GM21526 (cell line): ENCODE data around the gene ATP2A2.
"Not testable (repeated sequence)": the region's sequence is repeated elsewhere in the genome, so short reads cannot be mapped to it uniquely, and the experiment has no call there.

Experiments used
- ATAC-seq: cut with Tn5 transposase; IDR thresholded peaks from one replicate; pipeline ENCODE4 v1.9.1; 2021; ENCODE audit warnings: moderate library complexity; ENCODE audit not compliant: unreplicated experiment, low FRiP score

Gene ATP2A2

DNA sequence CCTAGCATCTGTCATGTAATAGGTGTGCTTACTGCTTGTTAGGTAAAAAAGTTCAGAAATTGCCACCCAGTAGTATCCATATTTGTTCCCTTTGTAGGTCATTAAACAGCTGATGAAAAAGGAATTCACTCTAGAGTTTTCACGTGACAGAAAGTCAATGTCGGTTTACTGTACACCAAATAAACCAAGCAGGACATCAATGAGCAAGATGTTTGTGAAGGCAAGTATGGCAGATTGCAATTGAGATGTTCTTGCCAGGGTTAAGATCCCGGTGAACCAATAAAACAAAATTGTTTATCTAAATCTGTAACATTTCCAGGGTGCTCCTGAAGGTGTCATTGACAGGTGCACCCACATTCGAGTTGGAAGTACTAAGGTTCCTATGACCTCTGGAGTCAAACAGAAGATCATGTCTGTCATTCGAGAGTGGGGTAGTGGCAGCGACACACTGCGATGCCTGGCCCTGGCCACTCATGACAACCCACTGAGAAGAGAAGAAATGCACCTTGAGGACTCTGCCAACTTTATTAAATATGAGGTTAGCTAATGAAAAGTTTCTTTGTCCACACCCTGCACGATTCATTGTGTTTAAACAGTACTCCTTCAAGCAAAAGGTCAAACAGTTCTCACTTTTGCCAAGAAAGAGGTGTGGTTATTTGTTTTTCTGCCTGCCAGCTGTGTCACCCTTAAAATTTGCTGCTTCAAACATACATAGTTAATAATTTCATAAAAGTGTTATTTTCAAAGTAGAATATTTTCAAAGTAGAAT is 58.3 kb downstream of the ATP2A2 start:
- no peak for ATAC-seq

DNA sequence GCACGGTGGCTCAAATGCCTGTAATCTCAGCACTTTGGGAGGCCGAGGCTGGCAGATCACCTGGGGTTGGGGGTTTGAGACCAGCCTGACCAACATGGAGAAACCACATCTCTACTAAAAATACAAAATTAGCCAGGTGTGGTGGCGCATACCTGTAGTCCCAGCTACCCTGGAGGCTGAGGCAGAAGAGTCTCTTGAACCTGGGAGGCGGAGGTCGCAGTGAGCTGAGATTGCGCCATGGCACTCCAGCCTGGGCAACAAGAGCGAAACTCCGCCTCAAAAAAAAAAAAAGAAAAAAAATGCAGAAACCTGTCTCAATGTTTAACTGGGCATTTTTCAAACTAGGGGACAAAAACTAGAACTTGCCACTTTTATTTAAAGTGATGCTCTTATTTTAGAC is 59.2 kb downstream of the ATP2A2 start:
- ATAC-seq = not testable (repeated sequence)

DNA sequence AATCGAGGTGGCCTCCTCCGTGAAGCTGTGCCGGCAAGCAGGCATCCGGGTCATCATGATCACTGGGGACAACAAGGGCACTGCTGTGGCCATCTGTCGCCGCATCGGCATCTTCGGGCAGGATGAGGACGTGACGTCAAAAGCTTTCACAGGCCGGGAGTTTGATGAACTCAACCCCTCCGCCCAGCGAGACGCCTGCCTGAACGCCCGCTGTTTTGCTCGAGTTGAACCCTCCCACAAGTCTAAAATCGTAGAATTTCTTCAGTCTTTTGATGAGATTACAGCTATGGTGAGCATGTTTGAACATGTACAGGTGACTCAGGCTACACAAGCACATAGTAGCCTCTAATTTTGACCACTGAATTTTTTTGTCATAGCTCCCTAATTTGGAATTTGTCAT is 59.7 kb downstream of the ATP2A2 start:
- ATAC-seq = no peak

- ATAC-seq = no peak
Measured at GRCh38 chr12:110342157-110342556, 61.1 kb downstream of the ATP2A2 start.

- no peak for ATAC-seq
Measured at GRCh38 chr12:110343114-110343513, 62.1 kb downstream of the ATP2A2 start.

DNA sequence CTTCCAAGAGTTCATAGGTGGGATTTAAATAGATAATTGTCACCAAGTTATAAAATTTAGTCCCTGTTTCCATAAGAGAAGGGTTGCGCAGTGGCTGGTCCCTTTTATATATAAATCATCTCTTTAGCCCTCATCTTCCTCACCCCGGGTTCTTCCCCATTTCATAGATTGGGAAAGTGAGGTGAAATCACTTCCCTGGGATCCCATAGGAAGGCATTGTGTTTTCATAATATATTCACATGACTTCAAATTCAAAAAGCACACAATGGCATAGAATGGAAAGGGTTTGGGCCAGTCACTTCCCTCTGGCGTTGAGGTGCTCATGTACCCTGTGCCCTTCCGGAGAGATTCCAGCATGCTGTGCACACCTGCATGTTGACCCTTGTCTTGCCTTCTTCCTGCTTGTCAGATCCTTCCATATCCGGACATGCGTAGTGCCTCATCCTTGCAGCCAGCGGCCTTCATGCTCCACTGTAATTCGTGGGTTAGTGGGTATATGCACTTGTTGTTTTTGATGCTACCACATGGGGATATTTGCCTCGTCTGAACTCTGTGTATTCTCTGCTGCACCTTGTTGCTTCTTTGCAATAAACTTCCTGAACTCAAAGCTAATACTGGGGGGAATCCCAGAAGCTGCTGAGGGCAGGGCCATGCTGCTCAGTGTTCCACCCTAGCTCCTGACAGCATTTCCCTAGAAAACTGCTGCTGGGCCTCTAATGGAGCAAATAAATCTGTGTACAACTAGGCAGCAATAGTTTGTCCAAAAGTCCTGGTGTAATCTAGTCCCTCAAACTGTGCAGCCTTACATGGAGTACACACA is 62.9 kb downstream of the ATP2A2 start:
- ATAC-seq = no peak

DNA sequence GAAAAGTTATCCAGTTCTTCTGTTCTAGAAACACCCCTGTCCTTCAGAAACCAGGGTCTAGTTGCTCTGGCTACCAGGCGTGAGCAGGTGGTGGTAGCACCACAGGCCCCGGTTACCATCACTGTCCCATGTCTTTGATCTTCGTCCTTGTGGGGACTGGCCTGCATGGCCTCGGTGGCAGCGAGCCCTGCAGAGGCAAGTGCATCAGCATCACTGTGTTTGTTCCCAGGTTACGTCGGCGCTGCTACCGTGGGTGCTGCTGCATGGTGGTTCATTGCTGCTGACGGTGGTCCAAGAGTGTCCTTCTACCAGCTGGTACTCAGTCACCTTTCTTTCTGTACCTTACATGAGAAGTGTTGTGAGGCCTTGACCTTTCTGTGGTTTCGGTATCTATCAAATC is 63.6 kb downstream of the ATP2A2 start:
- ATAC-seq = no peak

DNA sequence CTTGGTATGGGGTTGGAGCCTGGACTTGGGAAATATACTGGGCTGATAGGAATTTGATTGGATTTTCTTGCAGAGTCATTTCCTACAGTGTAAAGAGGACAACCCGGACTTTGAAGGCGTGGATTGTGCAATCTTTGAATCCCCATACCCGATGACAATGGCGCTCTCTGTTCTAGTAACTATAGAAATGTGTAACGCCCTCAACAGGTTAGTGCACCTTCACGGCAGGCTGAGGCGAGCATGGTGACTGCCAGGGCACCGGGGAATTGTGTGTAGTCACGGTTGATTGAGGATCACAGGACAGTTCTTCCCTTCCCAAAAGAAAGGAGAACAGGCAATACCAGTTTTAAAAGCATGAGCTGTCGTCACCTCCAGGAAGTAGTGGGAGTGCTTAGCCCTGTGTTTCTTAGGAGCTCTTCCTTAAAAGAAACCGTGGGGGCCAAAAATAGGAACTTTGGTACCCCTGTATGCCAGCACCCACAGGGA is 64.2 kb downstream of the ATP2A2 start:
- no peak for ATAC-seq

GRCh38 chr12:110345963-110346362 is 64.9 kb downstream of the ATP2A2 start:
- no peak for ATAC-seq

GRCh38 chr12:110347767-110348166 is 66.7 kb downstream of the ATP2A2 start:
- ATAC-seq = no peak

- ATAC-seq = no peak
Measured at GRCh38 chr12:110348431-110349059, 67.5 kb downstream of the ATP2A2 start.

GRCh38 chr12:110349096-110349495 is 68.0 kb downstream of the ATP2A2 start:
- ATAC-seq = no peak

DNA sequence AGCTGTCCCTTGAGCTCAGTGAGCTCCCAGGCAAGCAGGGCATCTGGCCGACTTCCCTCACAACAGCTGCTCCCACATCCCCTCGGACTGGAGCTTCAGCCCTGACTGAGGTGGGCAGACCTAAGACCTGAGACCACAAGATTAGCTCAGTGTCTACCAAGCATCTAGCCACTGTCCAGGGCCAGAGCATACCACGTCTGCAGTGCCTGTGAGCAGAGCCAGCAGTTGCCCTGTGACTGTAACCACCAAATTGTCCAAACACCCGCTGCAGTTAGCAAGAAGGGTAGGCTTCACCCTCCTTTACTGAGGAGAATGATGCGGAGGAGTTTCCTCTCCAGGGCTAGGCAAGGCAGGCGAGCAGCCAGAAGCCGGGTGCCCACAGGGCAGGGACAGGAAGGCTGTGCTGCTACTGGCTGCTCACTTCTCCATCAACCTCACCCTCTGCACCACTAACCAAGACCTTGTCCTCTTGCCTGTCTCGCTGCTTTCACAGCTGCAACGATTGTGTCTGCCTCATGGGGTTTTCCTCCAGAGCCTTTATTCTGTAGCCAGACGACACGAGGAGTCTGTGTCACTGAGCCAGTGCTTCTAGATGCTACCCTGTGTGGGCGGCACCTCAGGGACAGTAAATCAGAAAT is 68.6 kb downstream of the ATP2A2 start:
- no peak for ATAC-seq

GRCh38 chr12:110351119-110351518 is 70.1 kb downstream of the ATP2A2 start:
- no peak for ATAC-seq

DNA sequence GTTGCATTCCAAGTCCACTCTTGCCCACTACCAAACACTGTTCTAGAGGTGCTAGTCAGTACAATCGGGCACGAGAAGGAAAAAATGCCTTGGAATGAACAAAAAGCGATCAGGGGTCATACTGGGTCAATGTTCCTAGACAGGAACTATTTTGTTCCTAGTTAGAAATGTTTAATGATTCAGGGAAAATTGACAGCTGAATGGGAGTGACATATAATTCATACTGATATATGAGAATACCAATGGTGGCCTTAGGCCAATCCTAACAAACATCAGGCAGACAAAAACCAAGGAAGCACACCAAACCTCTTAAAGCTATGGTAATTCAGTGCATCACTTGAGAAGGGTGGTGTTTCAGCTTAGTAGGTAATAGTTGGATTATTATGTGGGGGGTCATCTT is 71.4 kb downstream of the ATP2A2 start:
- no peak for ATAC-seq

DNA sequence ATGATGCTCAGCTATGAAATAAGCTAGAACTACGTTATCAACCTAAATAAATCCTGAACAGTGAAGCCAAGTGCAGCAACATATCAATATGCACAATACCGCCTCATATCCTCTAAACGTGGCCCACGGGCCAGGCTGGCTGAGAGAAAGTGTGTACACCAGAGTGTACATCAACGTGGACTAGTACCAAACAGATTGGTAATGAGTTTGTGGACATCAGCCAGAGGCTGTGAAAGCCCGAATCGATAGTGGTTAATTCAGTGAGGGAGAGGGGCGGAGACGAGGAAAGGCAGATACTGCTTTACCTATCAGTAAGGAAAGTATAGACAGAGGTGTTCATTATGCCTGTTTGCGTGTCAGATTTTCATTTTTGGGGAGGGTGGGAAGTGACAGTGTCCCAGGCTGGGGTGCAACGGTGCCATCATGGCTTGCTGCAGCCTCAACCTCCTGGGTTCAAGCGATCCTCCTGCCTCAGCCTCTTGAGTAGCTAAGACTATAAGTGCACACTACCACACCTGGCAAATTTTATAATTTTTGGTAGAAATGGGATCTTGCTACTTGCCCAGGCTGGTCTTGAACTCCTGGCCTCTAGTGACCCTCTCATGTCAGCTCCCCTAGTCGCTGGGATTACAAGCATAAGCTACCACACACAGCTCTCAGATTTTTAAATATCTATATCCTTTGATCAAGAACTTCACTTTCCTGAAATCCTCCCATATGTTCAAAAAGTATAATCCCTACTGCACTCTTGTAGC is 72.3 kb downstream of the ATP2A2 start:
- ATAC-seq = no peak

DNA sequence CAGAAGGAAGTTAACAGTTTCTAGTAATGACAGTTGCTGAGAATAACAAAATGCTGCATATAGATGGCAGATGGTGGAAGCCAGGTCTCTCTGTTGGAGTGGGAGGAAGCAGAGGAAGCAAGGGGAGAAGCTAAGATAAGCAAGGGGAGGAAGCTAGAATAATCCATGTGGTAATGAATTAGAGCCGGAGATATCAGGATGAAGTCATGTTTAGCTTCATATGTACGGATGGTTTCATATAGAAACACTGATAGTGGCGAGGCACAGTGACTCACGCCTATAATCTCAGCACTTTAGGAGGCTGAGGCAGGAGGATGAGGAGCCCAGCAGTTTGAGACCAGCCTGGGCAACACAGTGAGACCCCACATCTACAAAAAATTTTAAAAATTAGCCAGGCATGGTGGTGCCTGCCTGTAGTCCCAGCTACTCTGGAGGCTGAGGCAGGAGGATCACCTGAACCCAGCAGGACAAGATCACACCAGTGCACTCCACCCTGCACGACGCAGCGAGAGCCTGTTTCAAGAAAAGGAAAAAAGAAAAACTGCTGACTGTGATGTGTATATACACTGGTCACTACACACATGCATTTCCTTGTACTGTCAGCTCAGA is 73.2 kb downstream of the ATP2A2 start:
- no peak for ATAC-seq

DNA sequence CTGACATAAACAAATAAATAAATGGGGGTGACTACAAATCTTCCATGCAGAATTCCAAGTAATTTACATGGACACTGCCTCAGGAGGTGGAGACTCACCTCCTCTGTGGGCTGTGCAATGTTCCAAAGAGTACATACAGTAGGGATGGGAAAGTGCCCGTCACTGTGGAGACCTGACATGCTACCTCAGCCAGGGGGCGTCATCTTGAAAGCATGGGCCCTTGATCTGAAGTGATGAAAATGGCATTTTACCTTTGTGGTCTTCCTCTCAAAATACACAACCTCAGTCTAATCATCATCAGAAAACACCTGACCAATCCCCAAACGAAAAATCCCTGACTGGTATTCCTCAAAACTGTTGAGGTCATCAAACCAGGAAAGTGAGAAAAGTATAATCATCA is 74.0 kb downstream of the ATP2A2 start:
- no peak for ATAC-seq

GRCh38 chr12:110358384-110359097 is 77.5 kb downstream of the ATP2A2 start:
- ATAC-seq = not testable (repeated sequence)
